K562 (cell line): ENCODE results near the gene RASSF3. TPM values are rescaled to one million over a fixed set of nuclear protein-coding genes. Genes with fewer than 3 reads are reported as not detected.

Experiments
- ATF7 ChIP-seq: fragments of 450-650 bp; IDR thresholded peaks from 2 replicates; pipeline ENCODE4 v1.7.1; 2014; ENCODE audit warnings: mild to moderate bottlenecking, moderate library complexity
- CC2D1A ChIP-seq: fragments of 450-650 bp; IDR thresholded peaks from 2 replicates; pipeline ENCODE4 v1.6.1; 2017; ENCODE audit warnings: mild to moderate bottlenecking
- FOXA1 ChIP-seq: fragments of 450-650 bp; IDR thresholded peaks from 2 replicates; pipeline ENCODE4 v1.6.1; 2016; ENCODE audit warnings: mild to moderate bottlenecking, borderline replicate concordance
- LEF1 ChIP-seq: fragments of 450-650 bp; IDR thresholded peaks from 2 replicates; pipeline ENCODE4 v1.6.1; 2016; ENCODE audit warnings: mild to moderate bottlenecking
- NFIX ChIP-seq: fragments of 250-450 bp; sonication (Bioruptor Pico); IDR thresholded peaks from 2 replicates; pipeline ENCODE4 v1.4.0; 2020; ENCODE audit warnings: low read depth, mild to moderate bottlenecking, moderate library complexity
- NFYB ChIP-seq: IDR thresholded peaks from 2 replicates; pipeline ENCODE4 v1.6.1; 2011; ENCODE audit warnings: mild to moderate bottlenecking, moderate library complexity; ENCODE audit not compliant: insufficient read length; ENCODE audit errors: extremely low read depth
- RUNX1 ChIP-seq: sonication (generic); IDR thresholded peaks from 2 replicates; pipeline ENCODE4 v1.6.1; 2016; ENCODE audit warnings: antibody characterized with exemption, low read depth
- SMAD1 ChIP-seq: fragments of 150-350 bp; IDR thresholded peaks from 2 replicates; pipeline ENCODE4 v1.6.1; 2014; ENCODE audit warnings: low read length, low read depth; ENCODE audit not compliant: partially characterized antibody
- SMAD3 ChIP-seq: fragments of 450-650 bp; formaldehyde crosslinking; conservative IDR thresholded peaks from 2 replicates; pipeline ENCODE4 v1.4.0; 2020; ENCODE audit warnings: mild to moderate bottlenecking
- SNRNP70 ChIP-seq: fragments of 200-400 bp; formaldehyde crosslinking; optimal IDR thresholded peaks from 2 replicates; pipeline ENCODE3; 2017; ENCODE audit warnings: low read depth, low read length
- SREBF1 ChIP-seq: fragments of 150-350 bp; IDR thresholded peaks from 2 replicates; pipeline ENCODE4 v1.6.1; 2014; ENCODE audit warnings: antibody characterized with exemption, low read depth, low read length, borderline replicate concordance
- TRIM24 ChIP-seq, 2 experiments: fragments of 450-650 bp; IDR thresholded peaks; 2 replicates each; pipeline ENCODE4 v1.6.1; 2016
- ZFP30 ChIP-seq: fragments of 250-450 bp; sonication (Bioruptor Pico); IDR thresholded peaks from 2 replicates; pipeline ENCODE4 v1.8.0; 2022; ENCODE audit warnings: moderate library complexity, mild to moderate bottlenecking, inconsistent platforms, borderline replicate concordance
- ZKSCAN1 ChIP-seq: fragments of 150-350 bp; IDR thresholded peaks from 2 replicates; pipeline ENCODE4 v1.6.1; 2016; ENCODE audit warnings: low read depth, low read length
- ZNF175 ChIP-seq: fragments of 200-800 bp; sonication (Bioruptor generic); IDR thresholded peaks from 2 replicates; pipeline ENCODE4 v1.6.1; 2016; ENCODE audit warnings: low read depth, mild to moderate bottlenecking, missing genetic modification characterization, missing compliant biosample characterization
- ZNF766 ChIP-seq: fragments of 200-800 bp; sonication (Bioruptor generic); conservative IDR thresholded peaks from 2 replicates; pipeline ENCODE4 v1.6.1; 2016; ENCODE audit warnings: missing genetic modification characterization, missing compliant biosample characterization
- polyA plus RNA-seq, 8 experiments: library from polyadenylated mRNA; depleted of rRNA in 4 of 8; stranded (reverse) in 5 of 8; unstranded in 3 of 8; fragments of >200 nt; fragmentation: Nextera tagmentation in 2 of 8; fragmentation: Illumina TruSeq in 1 of 8; extraction: Ambion mirVana in 2 of 8; extraction: Trizol in 1 of 8; gene quantifications; 2 replicates each; pipeline versions ENCODE4 v1.2.1 to v1.2.3, GENCODE V29; 2011 to 2014; ENCODE audit warnings: inconsistent platforms in 1 of 8, missing spikeins in 1 of 8
- total RNA-seq, 7 experiments: library from RNA; depleted of rRNA in 6 of 7; stranded (reverse); fragments of >200 nt in 6 of 7; fragmentation: Illumina TruSeq in 2 of 7; extraction: Trizol in 2 of 7; gene quantifications; 2 replicates each; pipeline versions ENCODE4 v1.2.1 to v1.2.3, GENCODE V29; 2011 to 2021; ENCODE audit warnings: low replicate concordance in 1 of 7
- TF ChIP-seq, protein P1 (sequence below): sonication (generic); formaldehyde crosslinking; IDR thresholded peaks from 2 replicates; pipeline ENCODE4 v1.8.0; 2022; ENCODE audit warnings: missing genetic modification reagents, mild to moderate bottlenecking, moderate library complexity, borderline replicate concordance
- TF ChIP-seq, protein P2 (sequence below): fragments of 250-450 bp; sonication (Bioruptor Pico); IDR thresholded peaks from 2 replicates; pipeline ENCODE4 v1.4.0; 2020; ENCODE audit warnings: mild to moderate bottlenecking, moderate library complexity, borderline replicate concordance
- TF ChIP-seq, protein P3 (sequence below): fragments of 450-650 bp; conservative IDR thresholded peaks from 2 replicates; pipeline ENCODE4 v1.6.1; 2016; ENCODE audit warnings: missing genetic modification characterization, low read depth, mild to moderate bottlenecking, control low read depth, missing compliant biosample characterization
- TF ChIP-seq, protein P4 (sequence below): fragments of 450-650 bp; IDR thresholded peaks from 2 replicates; pipeline ENCODE4 v1.6.1; 2018; ENCODE audit not compliant: partially characterized antibody

RASSF3 gene
- total and polyA plus RNA-seq, 9 of the 15 experiments (the other 6 are each of a cell fraction or from before 2014, with no cell fraction given): 3.7 to 39.2 (median 20.2) TPM

DNA sequence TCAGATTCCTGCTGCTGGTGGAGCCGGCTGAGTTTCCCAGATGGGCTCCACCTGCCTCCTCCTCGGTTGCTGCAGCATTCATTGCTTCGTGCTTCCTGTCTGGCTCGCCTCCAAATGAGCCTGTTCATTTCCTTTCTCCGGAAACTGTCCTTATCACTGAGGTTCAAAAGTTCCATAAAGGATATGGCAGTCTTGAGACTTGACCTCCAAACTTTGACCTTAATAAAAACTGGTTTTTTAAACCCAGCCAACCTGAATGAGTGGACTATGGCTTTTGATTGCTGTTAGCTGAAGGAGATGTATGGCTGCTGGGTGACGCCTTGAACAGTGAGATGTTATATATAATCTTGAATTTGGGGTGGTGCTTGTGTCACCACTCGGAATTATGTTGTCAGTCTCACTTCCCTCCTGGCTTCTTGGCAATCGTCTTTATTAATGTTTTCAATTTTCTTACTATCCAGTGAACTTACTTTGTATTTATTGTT is 62.7 kb downstream of the RASSF3 start (continued):
- TF ChIP-seq ZNF766 (CRISPR knock-in tag) (peak; percentile 53; the same call in 1 of the 2 replicates), ATF7 (peak; percentile 44; the same call in 1 of the 2 replicates), RUNX1 (no peak), NFYB (no peak), LEF1 (peak; percentile 44; the same call in 1 of the 2 replicates), NFIX (CRISPR knock-in tag) (peak; percentile 27; the same call in 1 of the 2 replicates), FOXA1 (no peak), CC2D1A (peak; percentile 71; the same call in 1 of the 2 replicates), TRIM24 (IDR thresholded peaks at IDR 0.05) (peak; percentile 51 to 53; a peak in 3 of 4 replicates), SMAD3 (CRISPR knock-in tag) (0 out of 2 replicates have a peak, but pooled peaks have one; percentile 64), SNRNP70 (no peak), ZFP30 (no peak), ZNF175 (CRISPR knock-in tag) (peak; percentile 96), SREBF1 (no peak), SMAD1 (peak; percentile 76), ZKSCAN1 (no peak)
- TF ChIP-seq, protein P1, sequence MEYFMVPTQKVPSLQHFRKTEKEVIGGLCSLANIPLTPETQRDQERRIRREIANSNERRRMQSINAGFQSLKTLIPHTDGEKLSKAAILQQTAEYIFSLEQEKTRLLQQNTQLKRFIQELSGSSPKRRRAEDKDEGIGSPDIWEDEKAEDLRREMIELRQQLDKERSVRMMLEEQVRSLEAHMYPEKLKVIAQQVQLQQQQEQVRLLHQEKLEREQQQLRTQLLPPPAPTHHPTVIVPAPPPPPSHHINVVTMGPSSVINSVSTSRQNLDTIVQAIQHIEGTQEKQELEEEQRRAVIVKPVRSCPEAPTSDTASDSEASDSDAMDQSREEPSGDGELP (CRISPR knock-in tag): 0 out of 2 replicates have a peak, but pooled peaks have one; percentile 33
- TF ChIP-seq, protein P2, sequence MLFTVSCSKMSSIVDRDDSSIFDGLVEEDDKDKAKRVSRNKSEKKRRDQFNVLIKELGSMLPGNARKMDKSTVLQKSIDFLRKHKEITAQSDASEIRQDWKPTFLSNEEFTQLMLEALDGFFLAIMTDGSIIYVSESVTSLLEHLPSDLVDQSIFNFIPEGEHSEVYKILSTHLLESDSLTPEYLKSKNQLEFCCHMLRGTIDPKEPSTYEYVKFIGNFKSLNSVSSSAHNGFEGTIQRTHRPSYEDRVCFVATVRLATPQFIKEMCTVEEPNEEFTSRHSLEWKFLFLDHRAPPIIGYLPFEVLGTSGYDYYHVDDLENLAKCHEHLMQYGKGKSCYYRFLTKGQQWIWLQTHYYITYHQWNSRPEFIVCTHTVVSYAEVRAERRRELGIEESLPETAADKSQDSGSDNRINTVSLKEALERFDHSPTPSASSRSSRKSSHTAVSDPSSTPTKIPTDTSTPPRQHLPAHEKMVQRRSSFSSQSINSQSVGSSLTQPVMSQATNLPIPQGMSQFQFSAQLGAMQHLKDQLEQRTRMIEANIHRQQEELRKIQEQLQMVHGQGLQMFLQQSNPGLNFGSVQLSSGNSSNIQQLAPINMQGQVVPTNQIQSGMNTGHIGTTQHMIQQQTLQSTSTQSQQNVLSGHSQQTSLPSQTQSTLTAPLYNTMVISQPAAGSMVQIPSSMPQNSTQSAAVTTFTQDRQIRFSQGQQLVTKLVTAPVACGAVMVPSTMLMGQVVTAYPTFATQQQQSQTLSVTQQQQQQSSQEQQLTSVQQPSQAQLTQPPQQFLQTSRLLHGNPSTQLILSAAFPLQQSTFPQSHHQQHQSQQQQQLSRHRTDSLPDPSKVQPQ: no peak
- TF ChIP-seq, protein P3, sequence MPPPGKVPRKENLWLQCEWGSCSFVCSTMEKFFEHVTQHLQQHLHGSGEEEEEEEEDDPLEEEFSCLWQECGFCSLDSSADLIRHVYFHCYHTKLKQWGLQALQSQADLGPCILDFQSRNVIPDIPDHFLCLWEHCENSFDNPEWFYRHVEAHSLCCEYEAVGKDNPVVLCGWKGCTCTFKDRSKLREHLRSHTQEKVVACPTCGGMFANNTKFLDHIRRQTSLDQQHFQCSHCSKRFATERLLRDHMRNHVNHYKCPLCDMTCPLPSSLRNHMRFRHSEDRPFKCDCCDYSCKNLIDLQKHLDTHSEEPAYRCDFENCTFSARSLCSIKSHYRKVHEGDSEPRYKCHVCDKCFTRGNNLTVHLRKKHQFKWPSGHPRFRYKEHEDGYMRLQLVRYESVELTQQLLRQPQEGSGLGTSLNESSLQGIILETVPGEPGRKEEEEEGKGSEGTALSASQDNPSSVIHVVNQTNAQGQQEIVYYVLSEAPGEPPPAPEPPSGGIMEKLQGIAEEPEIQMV (tag): peak; percentile 73; the same call in 1 of the 2 replicates
- TF ChIP-seq, protein P4, sequence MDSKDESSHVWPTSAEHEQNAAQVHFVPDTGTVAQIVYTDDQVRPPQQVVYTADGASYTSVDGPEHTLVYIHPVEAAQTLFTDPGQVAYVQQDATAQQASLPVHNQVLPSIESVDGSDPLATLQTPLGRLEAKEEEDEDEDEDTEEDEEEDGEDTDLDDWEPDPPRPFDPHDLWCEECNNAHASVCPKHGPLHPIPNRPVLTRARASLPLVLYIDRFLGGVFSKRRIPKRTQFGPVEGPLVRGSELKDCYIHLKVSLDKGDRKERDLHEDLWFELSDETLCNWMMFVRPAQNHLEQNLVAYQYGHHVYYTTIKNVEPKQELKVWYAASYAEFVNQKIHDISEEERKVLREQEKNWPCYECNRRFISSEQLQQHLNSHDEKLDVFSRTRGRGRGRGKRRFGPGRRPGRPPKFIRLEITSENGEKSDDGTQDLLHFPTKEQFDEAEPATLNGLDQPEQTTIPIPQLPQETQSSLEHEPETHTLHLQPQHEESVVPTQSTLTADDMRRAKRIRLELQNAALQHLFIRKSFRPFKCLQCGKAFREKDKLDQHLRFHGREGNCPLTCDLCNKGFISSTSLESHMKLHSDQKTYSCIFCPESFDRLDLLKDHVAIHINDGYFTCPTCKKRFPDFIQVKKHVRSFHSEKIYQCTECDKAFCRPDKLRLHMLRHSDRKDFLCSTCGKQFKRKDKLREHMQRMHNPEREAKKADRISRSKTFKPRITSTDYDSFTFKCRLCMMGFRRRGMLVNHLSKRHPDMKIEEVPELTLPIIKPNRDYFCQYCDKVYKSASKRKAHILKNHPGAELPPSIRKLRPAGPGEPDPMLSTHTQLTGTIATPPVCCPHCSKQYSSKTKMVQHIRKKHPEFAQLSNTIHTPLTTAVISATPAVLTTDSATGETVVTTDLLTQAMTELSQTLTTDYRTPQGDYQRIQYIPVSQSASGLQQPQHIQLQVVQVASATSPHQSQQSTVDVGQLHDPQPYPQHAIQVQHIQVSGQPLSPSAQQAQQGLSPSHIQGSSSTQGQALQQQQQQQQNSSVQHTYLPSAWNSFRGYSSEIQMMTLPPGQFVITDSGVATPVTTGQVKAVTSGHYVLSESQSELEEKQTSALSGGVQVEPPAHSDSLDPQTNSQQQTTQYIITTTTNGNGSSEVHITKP: peak; percentile 56
